Measurements from ENCODE around the gene POLR2L.

DNA sequence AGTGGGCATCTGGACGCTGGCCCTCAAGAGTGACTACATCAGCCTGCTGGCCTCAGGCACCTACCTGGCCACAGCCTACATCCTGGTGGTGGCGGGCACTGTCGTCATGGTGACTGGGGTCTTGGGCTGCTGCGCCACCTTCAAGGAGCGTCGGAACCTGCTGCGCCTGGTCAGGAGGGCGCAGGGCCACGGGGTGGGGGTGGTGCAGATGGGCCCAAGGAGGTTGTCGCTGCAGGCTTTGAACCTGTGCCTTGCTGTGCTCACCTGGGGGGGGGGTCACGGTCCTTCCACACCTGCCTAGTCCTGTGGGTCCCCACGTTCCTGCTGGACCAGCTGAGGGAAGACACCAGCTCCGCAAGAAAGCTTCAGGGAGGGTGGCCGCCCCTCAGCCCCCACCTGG is 6.1 kb downstream of the POLR2L start:
- TF ChIP-seq POLR2A (IDR thresholded peaks at IDR 0.05; ENCODE audit: low read length) (no peak), GATA1 (IDR thresholded peaks at IDR 0.05; ENCODE audit: low read depth, low read length) (no peak)

Data from erythroblast (primary cell).